Activated T-helper 1 cell treated with anti-CD3 and anti-CD28 coated beads, Interleukin-12 subunit alpha, Interleukin-12 subunit beta, Interleukin-2, Interleukin-4 antibody, amounts not matched to agents 30 ng/mL and 10 ng/mL and 1 ng/mL, durations not matched to agents 14 hours and 24 hours and 36 hours (primary cell): ENCODE data around the gene ABHD12. TPM values are rescaled to one million over a fixed set of nuclear protein-coding genes. Genes with fewer than 3 reads are reported as not detected.
"Not testable (repeated sequence)": the region's sequence is repeated elsewhere in the genome, so short reads cannot be mapped to it uniquely, and the experiment has no call there.

Source experiments
- DNase-seq: peaks from one replicate; pipeline ENCODE4 v3.0.0; 2021; ENCODE audit warnings: low spot score
- H3K27ac Mint-ChIP-seq: one replicate; pipeline ENCODE4 v1.8.0; 2021; ENCODE audit warnings: mild to moderate bottlenecking, mixed read lengths
- H3K27me3 Mint-ChIP-seq: one replicate; pipeline ENCODE4 v1.8.0; 2022; ENCODE audit warnings: mild to moderate bottlenecking, moderate library complexity, mixed read lengths; ENCODE audit not compliant: insufficient read depth
- H3K36me3 Mint-ChIP-seq: one replicate; pipeline ENCODE4 v1.8.0; 2021; ENCODE audit warnings: low read depth, mixed read lengths
- H3K4me1 Mint-ChIP-seq: one replicate; pipeline ENCODE4 v1.8.0; 2021; ENCODE audit warnings: low read depth, mixed read lengths
- H3K4me3 Mint-ChIP-seq: one replicate; pipeline ENCODE4 v1.8.0; 2021; ENCODE audit warnings: mild to moderate bottlenecking, moderate library complexity, mixed read lengths
- H3K9me3 Mint-ChIP-seq: one replicate; pipeline ENCODE4 v1.8.0; 2021; ENCODE audit warnings: mixed read lengths
- intact Hi-C: fragments of 100-400 bp; cut with micrococcal nuclease; formaldehyde crosslinking; loops from one replicate; pipeline ENCODE4 v1.15.1; 2024
- total RNA-seq: library from RNA; stranded (reverse); gene quantifications from 2 replicates; pipeline ENCODE4 v1.2.3, GENCODE V29; 2022

Gene ABHD12
- total RNA-seq, 1 donor from 2014 or later = 37.6 TPM

DNA sequence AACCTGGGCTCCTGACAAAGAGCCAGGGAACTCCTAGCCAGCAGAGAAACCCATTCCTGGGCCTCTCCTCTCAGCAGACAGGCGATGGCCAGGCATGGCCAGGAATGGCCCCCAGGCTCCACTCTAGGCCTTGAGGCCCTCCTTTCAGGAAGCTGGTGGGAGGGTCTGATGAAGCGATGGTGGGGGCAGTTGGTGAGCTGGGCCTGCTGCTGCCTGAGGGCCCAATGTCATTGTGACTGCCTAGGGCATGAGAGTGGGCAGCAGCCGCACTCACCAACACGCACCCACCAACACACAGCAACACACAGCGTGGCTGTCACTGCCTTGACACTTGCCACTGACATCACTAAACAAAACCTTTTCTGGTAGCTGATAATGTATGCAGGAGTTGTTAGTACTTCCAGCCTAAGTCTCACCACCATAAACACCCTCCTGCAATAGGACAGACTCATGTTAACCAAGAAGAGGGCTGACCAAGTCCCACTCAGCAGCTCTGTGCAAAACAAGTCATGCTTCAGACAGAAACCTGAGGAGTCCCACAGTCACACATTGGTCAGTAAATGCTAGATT lies 69.3 kb downstream of the ABHD12 start:
- DNase-seq = no peak
- Mint-ChIP-seq H3K9me3 (no peaks in the 10 kb centered on the region), H3K4me1 (peaks cover 15% of the 10 kb centered on the region), H3K27ac (peak overlapping the region; percentile 56), H3K27me3 (no peaks in the 10 kb centered on the region), H3K4me3 (no peak overlapping the region), H3K36me3 (peaks cover 10% of the 10 kb centered on the region)
- intact Hi-C loops = loop anchor here (1.0 kb wide), 1 partner anchor 372 kb away; the partner anchor contains the start of gene CST7

DNA sequence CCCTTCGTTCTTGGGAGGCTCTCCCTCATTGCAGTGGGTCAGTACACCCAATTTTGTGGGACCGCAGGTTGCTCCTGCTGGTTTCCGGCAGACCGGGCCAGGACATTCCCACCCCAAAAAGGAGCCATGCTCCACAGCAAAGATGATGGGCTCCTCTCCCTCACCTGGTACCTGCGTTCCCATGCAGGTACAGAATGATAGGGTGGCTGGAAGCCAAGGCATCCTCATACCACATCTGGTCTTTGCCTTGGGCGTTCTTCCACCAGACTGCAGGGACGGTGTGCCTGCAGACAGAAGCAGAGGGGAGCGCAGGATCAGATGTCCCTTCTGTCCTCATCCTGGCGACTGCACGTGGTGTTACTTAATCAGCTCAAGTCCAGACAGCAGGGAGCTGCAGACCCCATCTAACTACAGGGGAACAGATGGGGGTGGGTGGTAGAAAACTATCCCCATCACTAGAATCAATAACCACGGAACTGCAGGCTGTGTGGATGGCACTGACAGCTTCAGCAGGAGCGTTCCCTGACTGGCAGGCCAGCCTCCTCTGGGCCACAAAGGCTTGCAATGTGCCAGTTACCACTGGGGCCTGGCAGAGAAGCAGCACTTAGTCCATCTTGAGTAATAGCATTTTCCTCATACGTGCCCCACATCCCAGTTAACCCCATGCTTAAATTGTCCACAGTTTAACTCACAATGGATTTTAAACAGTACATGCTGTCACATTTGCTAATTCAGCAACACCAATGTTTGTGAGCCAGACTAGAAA lies 70.4 kb downstream of the ABHD12 start:
- no peaks in the 10 kb centered on the region for H3K27me3 Mint-ChIP-seq
- H3K36me3 Mint-ChIP-seq = peaks cover 10% of the 10 kb centered on the region
- peaks cover 22% of the 10 kb centered on the region for H3K4me1 Mint-ChIP-seq
- H3K27ac Mint-ChIP-seq = no peak overlapping the region
- H3K4me3 Mint-ChIP-seq = no peak overlapping the region
- DNase-seq = no peak
- no peaks in the 10 kb centered on the region for H3K9me3 Mint-ChIP-seq
- intact Hi-C loops = no loop called here

DNA sequence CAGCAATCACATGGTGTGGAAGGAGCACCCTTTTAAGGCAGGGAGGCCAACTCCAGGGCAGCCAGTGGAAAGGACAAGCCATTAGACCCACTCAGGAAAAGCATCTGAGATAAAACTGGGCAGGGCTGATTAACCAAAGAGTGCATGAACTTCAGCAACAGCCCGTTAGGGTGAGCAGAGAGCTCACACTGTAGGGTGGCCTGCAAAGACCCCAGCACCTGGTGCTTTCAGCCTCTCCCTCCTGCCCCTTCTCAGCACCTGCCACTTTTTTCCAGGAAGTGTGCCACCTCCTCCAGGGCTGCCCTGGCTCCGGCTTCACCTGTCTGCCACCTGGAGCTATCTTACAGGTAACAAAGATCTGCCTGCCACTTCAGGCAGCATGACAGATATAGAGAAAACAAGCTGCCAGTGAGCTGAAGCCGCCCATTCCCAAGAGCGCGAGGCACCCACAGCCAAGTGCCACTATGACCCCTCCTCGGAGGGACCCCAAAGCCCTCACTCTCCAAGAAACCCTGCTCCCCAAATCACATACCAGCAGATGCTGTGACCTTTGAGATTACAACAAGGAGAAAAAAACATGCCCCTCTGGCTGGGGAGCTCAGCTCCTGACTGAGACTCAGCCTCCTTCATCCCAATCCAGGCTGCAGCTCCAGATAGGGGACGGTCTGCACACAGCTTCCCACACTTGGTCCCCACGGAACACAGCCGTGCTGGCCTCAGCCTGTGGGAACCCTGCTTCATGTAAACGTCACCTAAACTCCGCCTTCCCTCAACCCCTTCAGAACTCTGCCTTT lies 71.2 kb downstream of the ABHD12 start:
- H3K36me3 Mint-ChIP-seq = peaks cover 10% of the 10 kb centered on the region
- H3K9me3 Mint-ChIP-seq = no peaks in the 10 kb centered on the region
- DNase-seq = no peak
- intact Hi-C loops = no loop called here
- no peak overlapping the region for H3K27ac Mint-ChIP-seq
- H3K27me3 Mint-ChIP-seq = no peaks in the 10 kb centered on the region
- H3K4me1 Mint-ChIP-seq = peaks cover 26% of the 10 kb centered on the region
- no peak overlapping the region for H3K4me3 Mint-ChIP-seq

DNA sequence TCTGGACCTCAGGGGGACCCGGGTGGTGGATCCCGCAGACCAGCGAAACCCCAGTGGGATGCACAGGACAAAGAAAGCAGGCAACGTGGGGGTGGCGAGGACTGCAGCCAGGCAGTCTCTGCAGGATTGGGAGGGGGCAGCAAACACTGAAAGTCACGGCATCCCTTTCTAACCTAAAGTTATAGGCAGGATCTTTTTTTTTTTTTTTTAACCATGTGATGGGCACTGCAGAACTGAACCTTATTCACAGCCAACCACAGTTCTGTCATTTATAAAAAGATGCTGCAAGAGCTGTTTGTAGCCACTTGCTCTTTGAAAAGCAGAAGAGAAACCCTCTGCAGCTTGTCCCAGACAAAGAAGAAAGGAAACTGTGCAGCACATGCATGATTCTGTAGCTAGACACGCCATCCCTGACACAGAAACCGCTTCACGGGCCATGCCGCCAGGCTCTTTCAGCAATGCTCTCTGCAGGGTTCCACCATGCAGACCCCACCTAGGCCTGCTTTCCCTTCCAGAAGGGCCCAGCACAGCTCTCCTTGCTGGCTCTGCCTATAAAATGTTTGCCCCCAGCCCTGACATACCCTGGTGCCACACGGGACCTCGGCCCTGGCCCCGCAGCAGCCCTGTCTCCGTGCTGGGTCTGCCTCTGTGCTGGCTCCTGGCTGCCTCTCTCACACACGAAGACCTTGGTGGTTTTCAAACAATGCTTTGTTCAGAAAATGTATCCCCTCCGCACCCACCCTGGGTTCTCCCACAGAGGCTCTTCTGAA lies 72.0 kb downstream of the ABHD12 start:
- H3K36me3 Mint-ChIP-seq = peaks cover 10% of the 10 kb centered on the region
- no peak overlapping the region for H3K27ac Mint-ChIP-seq
- intact Hi-C loops = no loop called here
- no peak overlapping the region for H3K4me3 Mint-ChIP-seq
- H3K4me1 Mint-ChIP-seq = peaks cover 32% of the 10 kb centered on the region
- H3K9me3 Mint-ChIP-seq = no peaks in the 10 kb centered on the region
- no peaks in the 10 kb centered on the region for H3K27me3 Mint-ChIP-seq
- no peak for DNase-seq

DNA sequence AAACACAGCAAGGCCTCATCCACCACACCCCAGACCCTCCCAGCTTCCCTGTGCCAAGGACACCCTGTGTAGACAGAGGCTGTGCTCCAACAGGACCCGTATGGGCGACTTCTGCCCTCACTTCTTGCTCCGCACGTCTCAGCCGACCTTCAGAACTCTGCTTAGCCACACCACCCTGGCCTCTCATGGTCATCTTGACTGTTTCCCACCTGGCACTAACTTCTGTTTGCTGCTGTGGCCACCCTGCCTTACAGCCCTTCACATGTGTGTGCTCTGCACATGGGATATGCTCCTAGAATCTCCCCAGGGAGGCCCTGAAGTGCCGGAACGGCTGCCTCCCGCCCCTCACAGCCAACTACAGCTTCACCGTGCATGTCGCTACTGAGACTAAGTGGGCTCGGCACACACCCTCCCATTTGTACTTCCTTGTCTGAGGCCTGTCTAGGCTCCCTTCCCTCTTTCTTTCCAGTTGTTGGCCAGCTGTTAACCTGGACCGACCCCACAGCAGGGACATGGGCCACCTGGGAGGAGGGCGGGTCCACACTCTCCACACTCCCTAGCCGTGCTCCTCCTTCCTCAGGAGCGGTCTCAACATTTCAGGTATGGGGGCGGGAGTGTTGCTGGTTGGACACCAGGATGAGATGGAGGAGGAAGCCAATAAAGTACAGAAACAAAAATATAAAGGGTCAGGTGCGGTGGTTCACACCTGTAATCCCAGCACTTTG lies 73.1 kb downstream of the ABHD12 start:
- H3K9me3 Mint-ChIP-seq = no peaks in the 10 kb centered on the region
- no peak overlapping the region for H3K4me3 Mint-ChIP-seq
- peaks cover 31% of the 10 kb centered on the region for H3K4me1 Mint-ChIP-seq
- no peak overlapping the region for H3K27ac Mint-ChIP-seq
- H3K36me3 Mint-ChIP-seq = peaks cover 5% of the 10 kb centered on the region
- intact Hi-C loops = no loop called here
- no peak for DNase-seq
- H3K27me3 Mint-ChIP-seq = no peaks in the 10 kb centered on the region

DNA sequence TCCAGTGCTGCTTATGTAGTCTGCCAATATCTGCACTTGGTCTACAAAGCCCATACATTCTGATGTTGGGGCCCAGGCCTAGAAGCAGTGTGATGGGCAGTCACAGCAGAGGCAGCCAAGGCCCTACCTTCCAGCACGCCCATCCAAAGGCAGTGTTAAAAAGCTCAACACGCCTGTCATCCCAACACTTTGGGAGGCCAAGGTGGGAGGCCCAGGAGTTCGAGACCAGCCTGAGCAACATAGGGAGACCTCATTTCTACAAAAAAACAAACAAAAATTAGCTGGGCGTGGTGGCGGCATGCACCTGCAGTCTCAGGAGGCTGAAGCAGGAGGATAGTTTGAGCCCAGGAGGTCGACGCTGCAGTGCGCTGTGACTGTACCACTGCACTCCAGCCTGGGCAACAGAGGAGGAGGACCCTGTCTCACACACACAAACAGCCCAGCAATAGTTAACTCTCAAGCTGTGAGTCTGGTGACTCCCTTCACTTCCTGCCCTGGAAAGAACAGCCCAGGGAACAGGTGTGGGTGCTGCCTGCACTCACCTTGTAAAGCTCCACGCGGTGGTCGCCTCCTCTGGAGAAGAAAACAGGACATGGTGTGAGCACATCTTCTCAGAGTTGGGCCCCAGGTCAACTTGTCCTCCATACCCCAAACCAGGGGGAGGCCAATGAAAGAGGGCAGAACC lies 74.0 kb downstream of the ABHD12 start:
- peaks cover 26% of the 10 kb centered on the region for H3K4me1 Mint-ChIP-seq
- H3K9me3 Mint-ChIP-seq = no peaks in the 10 kb centered on the region
- H3K27ac Mint-ChIP-seq = no peak overlapping the region
- peaks cover 2% of the 10 kb centered on the region for H3K36me3 Mint-ChIP-seq
- DNase-seq = no peak
- no peak overlapping the region for H3K4me3 Mint-ChIP-seq
- intact Hi-C loops = no loop called here
- H3K27me3 Mint-ChIP-seq = no peaks in the 10 kb centered on the region

DNA sequence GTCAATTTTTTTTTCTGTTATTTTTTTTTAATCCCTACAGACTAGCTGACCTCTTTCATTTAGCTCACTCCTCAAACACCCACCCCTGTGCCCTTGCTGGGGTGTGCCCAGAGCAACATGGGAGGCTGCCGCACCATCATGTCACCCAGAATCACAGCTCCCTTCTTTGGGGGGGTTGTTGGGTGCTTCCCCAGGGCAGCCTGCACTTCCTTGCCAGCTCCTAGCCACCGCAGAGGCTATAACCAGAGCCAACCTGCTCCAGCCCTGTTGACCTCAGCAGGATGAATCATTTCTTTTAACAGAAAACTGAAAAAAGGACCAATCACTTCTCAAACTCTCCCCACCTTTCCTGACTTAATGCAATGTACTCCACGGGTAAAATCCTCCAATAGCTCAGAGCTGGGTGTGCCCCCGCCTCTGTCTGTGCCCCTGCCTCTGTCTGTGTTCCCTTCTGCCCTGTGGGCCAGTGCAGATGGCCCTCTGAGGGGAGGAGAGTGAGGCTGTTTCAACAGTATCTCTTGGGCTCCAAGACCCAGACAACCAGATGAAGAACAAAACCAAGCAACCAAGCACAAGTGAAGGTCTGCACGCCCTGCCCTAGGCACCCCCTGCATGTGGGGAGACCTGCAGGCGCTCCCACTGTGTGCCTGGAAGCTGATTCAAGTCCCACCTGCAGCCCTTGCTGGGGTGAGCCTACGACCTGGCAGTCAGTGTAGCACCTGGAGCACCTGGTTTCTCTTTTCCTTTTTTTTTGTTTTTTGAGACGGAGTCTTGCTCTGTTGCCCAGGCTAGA lies 75.0 kb downstream of the ABHD12 start:
- H3K27me3 Mint-ChIP-seq = no peaks in the 10 kb centered on the region
- peak overlapping the region; percentile 74 for H3K27ac Mint-ChIP-seq
- H3K9me3 Mint-ChIP-seq = no peaks in the 10 kb centered on the region
- H3K36me3 Mint-ChIP-seq = no peaks in the 10 kb centered on the region
- H3K4me3 Mint-ChIP-seq = no peak overlapping the region
- peaks cover 33% of the 10 kb centered on the region for H3K4me1 Mint-ChIP-seq
- no peak for DNase-seq
- intact Hi-C loops = no loop called here

DNA sequence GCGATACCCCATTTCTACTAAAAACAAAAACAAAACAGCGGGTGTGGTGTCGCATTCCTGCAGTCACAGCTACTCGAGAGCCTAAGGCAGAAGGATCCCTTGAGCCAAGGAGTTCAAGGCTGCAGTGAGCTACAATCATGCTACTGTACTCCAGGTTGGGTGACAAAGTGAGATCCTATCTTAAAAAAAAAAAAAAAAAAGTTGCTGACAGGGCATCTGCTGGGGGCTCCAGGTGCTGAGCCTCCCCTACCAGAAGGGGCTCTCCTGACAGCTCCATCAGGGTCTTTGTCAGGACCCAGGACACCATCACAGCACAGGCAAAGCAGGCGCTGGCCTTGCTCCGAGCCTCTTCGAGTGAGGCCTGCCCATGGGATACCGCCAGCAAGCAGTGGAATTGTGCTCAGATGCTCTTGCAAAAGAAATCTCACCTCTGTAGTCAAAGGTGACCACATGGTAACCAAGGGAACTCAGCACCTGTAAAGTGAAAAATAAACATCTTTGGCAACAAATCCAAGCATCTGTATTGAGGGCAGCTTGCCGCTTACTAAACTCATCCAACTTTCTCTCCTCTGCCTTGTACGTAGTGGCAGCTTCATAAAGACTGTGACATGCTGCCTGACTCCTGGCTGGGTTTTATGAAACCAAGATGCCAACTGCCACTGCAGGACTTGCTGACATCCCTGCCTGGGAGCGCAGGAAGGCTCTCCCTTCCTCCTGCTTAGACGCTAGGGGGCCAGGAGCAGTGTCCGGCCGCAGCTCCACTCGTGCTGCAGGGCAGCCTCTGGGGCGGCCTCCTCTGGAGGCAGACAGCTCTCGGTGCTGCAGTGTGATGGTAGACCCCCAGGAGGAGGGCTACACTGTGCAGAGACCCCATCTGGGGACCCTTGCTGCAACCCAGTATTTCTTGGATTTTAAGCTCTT lies 75.9 kb downstream of the ABHD12 start:
- H3K9me3 Mint-ChIP-seq = no peaks in the 10 kb centered on the region
- no peaks in the 10 kb centered on the region for H3K27me3 Mint-ChIP-seq
- DNase-seq = no peak
- H3K27ac Mint-ChIP-seq = no peak overlapping the region
- no peaks in the 10 kb centered on the region for H3K36me3 Mint-ChIP-seq
- intact Hi-C loops = loop anchor here (5.0 kb wide), 2 partner anchors 117 to 257 kb away; partner anchors contain the start of genes ACSS1 and ENTPD6
- H3K4me1 Mint-ChIP-seq = peaks cover 41% of the 10 kb centered on the region
- no peak overlapping the region for H3K4me3 Mint-ChIP-seq

DNA sequence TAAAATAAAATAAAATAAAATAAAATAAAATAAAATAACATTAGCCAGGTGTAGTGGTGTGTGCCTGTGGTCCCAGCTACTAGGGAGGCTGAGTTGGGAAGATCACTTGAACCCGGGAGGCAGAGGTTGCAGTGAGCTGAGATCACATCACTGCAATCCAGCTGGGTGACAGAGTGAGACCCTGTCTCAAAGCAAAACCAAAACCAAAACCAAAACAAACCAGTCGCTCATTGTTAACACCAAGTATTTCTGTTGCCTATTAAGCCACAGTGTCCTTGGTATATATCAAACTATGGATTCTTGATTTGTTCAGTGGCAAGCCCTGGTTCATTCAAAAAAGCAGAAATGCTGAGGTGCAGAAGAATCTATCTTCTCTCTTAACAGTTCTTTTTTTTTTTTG lies 77.0 kb downstream of the ABHD12 start:
- intact Hi-C loops = loop anchor here (5.0 kb wide), 2 partner anchors 116 to 256 kb away; partner anchors contain the start of genes ACSS1 and ENTPD6
- no peak for DNase-seq
- Mint-ChIP-seq H3K9me3 (no peaks in the 10 kb centered on the region), H3K36me3 (no peaks in the 10 kb centered on the region), H3K27ac (peak overlapping the region; percentile 72), H3K27me3 (no peaks in the 10 kb centered on the region), H3K4me1 (peaks cover 51% of the 10 kb centered on the region), H3K4me3 (no peak overlapping the region)

DNA sequence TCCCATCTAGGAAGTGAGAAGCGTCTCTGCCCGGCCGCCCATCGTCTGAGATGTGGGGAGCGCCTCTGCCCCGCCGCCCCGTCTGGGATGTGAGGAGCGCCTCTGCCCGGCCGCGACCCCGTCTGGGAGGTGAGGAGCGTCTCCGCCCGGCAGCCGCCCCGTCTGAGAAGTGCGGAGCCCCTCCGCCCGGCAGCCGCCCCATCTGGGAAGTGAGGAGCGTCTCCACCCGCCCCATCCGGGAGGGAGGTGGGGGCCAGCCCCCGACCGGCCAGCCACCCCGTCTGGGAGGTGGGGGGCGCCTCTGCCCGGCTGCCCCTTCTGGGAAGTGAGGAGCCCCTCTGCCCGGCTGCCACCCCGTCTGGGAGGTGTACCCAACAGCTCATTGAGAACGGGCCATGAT lies 77.9 kb downstream of the ABHD12 start:
- not testable (repeated sequence) for H3K9me3 Mint-ChIP-seq, H3K4me3 Mint-ChIP-seq, H3K27ac Mint-ChIP-seq, H3K36me3 Mint-ChIP-seq, DNase-seq, H3K27me3 Mint-ChIP-seq
- intact Hi-C loops = loop anchor here (5.0 kb wide), 2 partner anchors 115 to 255 kb away; partner anchors contain the start of genes ACSS1 and ENTPD6
- peaks cover 51% of the 10 kb centered on the region for H3K4me1 Mint-ChIP-seq
